H9 (cell line): ENCODE data around the gene CFAP54. TPM values are rescaled to one million over a fixed set of nuclear protein-coding genes. Genes with fewer than 3 reads are reported as not detected.

Experiments used
- DNase-seq: peaks from one replicate; pipeline ENCODE4 v3.0.0-alpha.2; 2017
- H2AFZ ChIP-seq: one replicate; pipeline ENCODE4 v1.6.1; 2013; ENCODE audit warnings: mild to moderate bottlenecking, low read length, control low read depth, moderate library complexity
- H2AK5ac ChIP-seq: 2 replicates; pipeline ENCODE4 v1.6.1; 2013; ENCODE audit warnings: low read length, control low read depth, mixed read lengths; ENCODE audit not compliant: insufficient read length
- H2BK120ac ChIP-seq: one replicate; pipeline ENCODE4 v1.6.1; 2013; ENCODE audit warnings: low read depth, mild to moderate bottlenecking, low read length, control low read depth, inconsistent platforms; ENCODE audit not compliant: poor library complexity, severe bottlenecking
- H2BK12ac ChIP-seq: 2 replicates; pipeline ENCODE4 v1.6.1; 2013; ENCODE audit warnings: low read length, control low read depth, mixed read lengths, low read depth; ENCODE audit not compliant: insufficient read length
- H2BK15ac ChIP-seq: 2 replicates; pipeline ENCODE4 v1.6.1; 2013; ENCODE audit warnings: low read depth, low read length, control low read depth
- H2BK20ac ChIP-seq: one replicate; pipeline ENCODE4 v1.6.1; 2013; ENCODE audit warnings: low read depth, mild to moderate bottlenecking, low read length, control low read depth, inconsistent platforms; ENCODE audit not compliant: poor library complexity, severe bottlenecking
- H2BK5ac ChIP-seq: 2 replicates; pipeline ENCODE4 v1.6.1; 2013; ENCODE audit warnings: low read length, control low read depth, mixed read lengths; ENCODE audit not compliant: insufficient read length
- H3K14ac ChIP-seq: 2 replicates; pipeline ENCODE4 v1.6.1; 2013; ENCODE audit warnings: low read length, control low read depth; ENCODE audit not compliant: insufficient read depth
- H3K18ac ChIP-seq: 2 replicates; pipeline ENCODE4 v1.6.1; 2013; ENCODE audit warnings: low read depth, mild to moderate bottlenecking, mixed read lengths, low read length, control low read depth; ENCODE audit not compliant: insufficient read length
- H3K23ac ChIP-seq: 2 replicates; pipeline ENCODE4 v1.6.1; 2013; ENCODE audit warnings: low read length, control low read depth, mixed read lengths, low read depth; ENCODE audit not compliant: insufficient read length
- H3K23me2 ChIP-seq: 2 replicates; pipeline ENCODE4 v1.6.1; 2013; ENCODE audit warnings: low read depth, mild to moderate bottlenecking, mixed read lengths, low read length, control low read depth; ENCODE audit not compliant: insufficient read length, poor library complexity, severe bottlenecking
- H3K27ac ChIP-seq: 2 replicates; pipeline ENCODE4 v1.5.1; 2013; ENCODE audit warnings: low read length, control low read depth, mixed read lengths, low read depth; ENCODE audit not compliant: insufficient read length
- H3K27me3 ChIP-seq: 2 replicates; pipeline ENCODE4 v1.6.1; 2013; ENCODE audit warnings: low read length, control low read depth, inconsistent platforms; ENCODE audit not compliant: insufficient read depth
- H3K4ac ChIP-seq: 2 replicates; pipeline ENCODE4 v1.6.1; 2013; ENCODE audit warnings: low read depth, mild to moderate bottlenecking, control low read depth, inconsistent platforms, low read length, moderate library complexity
- H3K4me1 ChIP-seq: 2 replicates; pipeline ENCODE4 v1.6.1; 2013; ENCODE audit warnings: low read length, control low read depth, inconsistent platforms; ENCODE audit not compliant: insufficient read depth
- H3K4me2 ChIP-seq: 2 replicates; pipeline ENCODE4 v1.6.1; 2013; ENCODE audit warnings: low read length, control low read depth, mixed read lengths; ENCODE audit not compliant: insufficient read length, insufficient read depth
- H3K56ac ChIP-seq: 2 replicates; pipeline ENCODE4 v1.6.1; 2013; ENCODE audit warnings: low read depth, mild to moderate bottlenecking, mixed read lengths, low read length, control low read depth; ENCODE audit not compliant: insufficient read length
- H3K79me1 ChIP-seq: 2 replicates; pipeline ENCODE4 v1.6.1; 2013; ENCODE audit warnings: low read depth, mild to moderate bottlenecking, moderate library complexity, low read length, control low read depth, inconsistent platforms; ENCODE audit not compliant: insufficient read depth, poor library complexity, severe bottlenecking
- H3K79me2 ChIP-seq: 2 replicates; pipeline ENCODE4 v1.6.1; 2013; ENCODE audit warnings: low read length, control low read depth, inconsistent platforms; ENCODE audit not compliant: insufficient read depth
- H3K9ac ChIP-seq: 2 replicates; pipeline ENCODE4 v1.6.1; 2013; ENCODE audit warnings: low read length, control low read depth, mixed read lengths; ENCODE audit not compliant: insufficient read length; ENCODE audit errors: extremely low read depth
- H3K9me3 ChIP-seq: one replicate; pipeline ENCODE4 v1.6.1; 2013; ENCODE audit warnings: low read depth, low read length, inconsistent platforms; ENCODE audit not compliant: control insufficient read depth
- H3T11ph ChIP-seq: one replicate; pipeline ENCODE4 v1.6.1; 2013; ENCODE audit warnings: mild to moderate bottlenecking, low read length, control low read depth, inconsistent platforms
- H4K20me1 ChIP-seq: one replicate; pipeline ENCODE4 v1.6.1; 2013; ENCODE audit not compliant: control insufficient read depth, insufficient read length, insufficient read depth
- H4K5ac ChIP-seq: 2 replicates; pipeline ENCODE4 v1.6.1; 2013; ENCODE audit warnings: low read depth, mild to moderate bottlenecking, mixed read lengths, low read length, control low read depth; ENCODE audit not compliant: insufficient read length
- H4K8ac ChIP-seq: replicated peaks from 2 replicates; pipeline ENCODE4 v1.6.1; 2013; ENCODE audit warnings: low read length, control low read depth, mixed read lengths, low read depth; ENCODE audit not compliant: insufficient read length
- H4K91ac ChIP-seq: 2 replicates; pipeline ENCODE4 v1.6.1; 2013; ENCODE audit warnings: low read depth, mild to moderate bottlenecking, moderate library complexity, mixed read lengths, low read length, control low read depth; ENCODE audit not compliant: insufficient read length
- H3K27ac Mint-ChIP-seq, 3 experiments: 2 replicates in 2 of 3; 3 replicates in 1 of 3; pipeline ENCODE4 v1.8.0; 2020 to 2021; ENCODE audit warnings: mixed read lengths in 3 of 3, mild to moderate bottlenecking in 1 of 3, moderate library complexity in 1 of 3
- H3K27me3 Mint-ChIP-seq: 2 replicates; pipeline ENCODE4 v1.8.0; 2021; ENCODE audit warnings: low read depth, mild to moderate bottlenecking, moderate library complexity, mixed read lengths
- H3K36me3 Mint-ChIP-seq, 3 experiments: 2 replicates in 2 of 3; 3 replicates in 1 of 3; pipeline ENCODE4 v1.8.0; 2020 to 2021; ENCODE audit warnings: low read depth in 3 of 3, mixed read lengths in 3 of 3; ENCODE audit not compliant: insufficient read depth in 1 of 3
- H3K4me1 Mint-ChIP-seq, 2 experiments: 2 replicates each; pipeline ENCODE4 v1.8.0; 2020; ENCODE audit warnings: mixed read lengths in 2 of 2
- H3K4me3 Mint-ChIP-seq, 2 experiments: 2 replicates in 1 of 2; 3 replicates in 1 of 2; pipeline ENCODE4 v1.8.0; 2020 to 2021; ENCODE audit warnings: mild to moderate bottlenecking in 2 of 2, mixed read lengths in 2 of 2, moderate library complexity in 1 of 2
- H3K9me3 Mint-ChIP-seq, 2 experiments: 2 replicates in 1 of 2; 3 replicates in 1 of 2; pipeline ENCODE4 v1.8.0; 2020; ENCODE audit warnings: mild to moderate bottlenecking in 2 of 2, mixed read lengths in 2 of 2, moderate library complexity in 1 of 2
- CTCF ChIP-seq: fragments of 200-600 bp; sonication (generic); conservative IDR thresholded peaks from 3 replicates; pipeline ENCODE4 v1.8.0; 2021; ENCODE audit warnings: antibody characterized with exemption, mild to moderate bottlenecking
- WGBS: extraction: QIAGEN DNeasy Blood & Tissue Kit; methylation state at CpG from one replicate; pipeline ENCODE4 v1.1.7; 2013; ENCODE audit warnings: missing lambda C conversion rate, low lambda C conversion rate, mixed read lengths; ENCODE audit not compliant: insufficient read length; ENCODE audit errors: extremely low coverage; 5-methylcytosine and 5-hydroxymethylcytosine counted together
- total RNA-seq: library from RNA; stranded (reverse); gene quantifications from 2 replicates; pipeline ENCODE4 v1.2.1, GENCODE V29; 2021

CFAP54 gene
- total RNA-seq, 1 experiment from 2014 or later, result 0.24 TPM

GRCh38 chr12:96606644-96607043 lies 117.3 kb downstream of the CFAP54 start:
- Histone ChIP-seq H3K27ac (no peak overlapping the region), H2AFZ (no peak overlapping the region), H2BK12ac (no peak overlapping the region), H2BK5ac (no peak overlapping the region), H3K27me3 (no peaks in the 10 kb centered on the region), H3K23ac (no peak overlapping the region), H3K56ac (no peak overlapping the region), H3K9me3 (no peaks in the 10 kb centered on the region), H2BK20ac (no peak overlapping the region), H3K79me2 (no peaks in the 10 kb centered on the region), H3T11ph (no peak overlapping the region), H3K23me2 (no peaks in the 10 kb centered on the region), H2BK15ac (no peak overlapping the region), H2AK5ac (no peak overlapping the region), H3K4ac (no peak overlapping the region), H4K5ac (no peak overlapping the region), H3K18ac (no peak overlapping the region), H3K79me1 (no peaks in the 10 kb centered on the region), H2BK120ac (no peak overlapping the region), H3K4me2 (no peak overlapping the region), H3K4me1 (no peaks in the 10 kb centered on the region), H4K91ac (no peak overlapping the region), H3K9ac (no peak overlapping the region), H3K14ac (no peak overlapping the region), H4K20me1 (no peaks in the 10 kb centered on the region), H4K8ac (no peak overlapping the region)
- Mint-ChIP-seq H3K27ac (no peak overlapping the region), H3K9me3 (peaks cover 16 to 27% of the 10 kb centered on the region in 2 experiments), H3K4me1 (no peaks in the 10 kb centered on the region), H3K36me3 (peaks cover 4 to 23% (median 12%) of the 10 kb centered on the region in 3 experiments), H3K27me3 (peaks cover 4% of the 10 kb centered on the region), H3K4me3 (no peak overlapping the region)
- no peak for TF ChIP-seq CTCF
- no peak for DNase-seq
- WGBS, result no CpG with 5 or more reads among the region's 4 CpGs
